RWPE2 (cell line): Measurements from ENCODE around the gene MTRFR.
A peak's percentile ranks its signal among the peaks of the same experiment; 100 is the strongest.

ENCODE experiments used
- ATAC-seq: fragments of 200-7000 bp; cut with Tn5 transposase; 3 replicates; pipeline ENCODE4 v1.9.1; 2021; ENCODE audit warnings: low read depth
- DNase-seq: peaks from one replicate; pipeline ENCODE4 v3.0.0-alpha.2; 2020; ENCODE audit warnings: low spot score
- H3K27ac ChIP-seq: fragments of 450-650 bp; 2 replicates; pipeline ENCODE4 v1.5.1; 2017; ENCODE audit warnings: mild to moderate bottlenecking; ENCODE audit not compliant: poor library complexity, severe bottlenecking
- H3K27me3 ChIP-seq: fragments of 250-450 bp; sonication (Bioruptor Pico); 2 replicates; pipeline ENCODE4 v1.5.1; 2021; ENCODE audit warnings: mild to moderate bottlenecking, moderate library complexity; ENCODE audit not compliant: insufficient read depth, poor library complexity, severe bottlenecking
- H3K36me3 ChIP-seq: fragments of 250-450 bp; sonication (Bioruptor Pico); 2 replicates; pipeline ENCODE4 v1.5.1; 2020; ENCODE audit warnings: low read depth, mild to moderate bottlenecking, moderate library complexity
- H3K4me1 ChIP-seq: fragments of 250-450 bp; sonication (Bioruptor Pico); 2 replicates; pipeline ENCODE4 v1.5.1; 2021; ENCODE audit warnings: mild to moderate bottlenecking, moderate library complexity; ENCODE audit not compliant: insufficient read depth, poor library complexity, severe bottlenecking
- H3K4me3 ChIP-seq: fragments of 250-450 bp; sonication (Bioruptor Pico); 2 replicates; pipeline ENCODE4 v1.5.1; 2021; ENCODE audit warnings: mild to moderate bottlenecking, moderate library complexity; ENCODE audit not compliant: severe bottlenecking
- H3K9me3 ChIP-seq: fragments of 250-450 bp; sonication (Bioruptor Pico); 2 replicates; pipeline ENCODE4 v1.5.1; 2021; ENCODE audit warnings: mild to moderate bottlenecking, moderate library complexity; ENCODE audit not compliant: severe bottlenecking
- CTCF ChIP-seq: fragments of 450-650 bp; IDR thresholded peaks from one replicate; pipeline ENCODE4 v1.5.1; 2017; ENCODE audit warnings: mild to moderate bottlenecking, moderate library complexity; ENCODE audit not compliant: poor library complexity, severe bottlenecking

The MTRFR gene

GRCh38 chr12:123223241-123223668 lies 10.0 kb upstream of the MTRFR start:
- no peak for DNase-seq
- peaks cover 74% of the 10 kb centered on the region for H3K36me3 ChIP-seq
- TF ChIP-seq CTCF, result no peak

GRCh38 chr12:123225443-123225842 lies 7.8 kb upstream of the MTRFR start:
- no peaks in the 10 kb centered on the region for H3K9me3 ChIP-seq
- H3K27ac ChIP-seq, result no peak overlapping the region
- peaks cover 60% of the 10 kb centered on the region for H3K36me3 ChIP-seq
- no peaks in the 10 kb centered on the region for H3K27me3 ChIP-seq
- H3K4me3 ChIP-seq, result no peak overlapping the region
- ATAC-seq, result no peak
- DNase-seq, result no peak
- H3K4me1 ChIP-seq, result peaks cover 7% of the 10 kb centered on the region
- no peak for TF ChIP-seq CTCF

More at GRCh38 chr12:123223241-123223668, 10.0 kb upstream of the MTRFR start:
- no peak for ATAC-seq
- no peaks in the 10 kb centered on the region for H3K27me3 ChIP-seq
- H3K9me3 ChIP-seq, result no peaks in the 10 kb centered on the region
- H3K27ac ChIP-seq, result no peak overlapping the region
- no peak overlapping the region for H3K4me3 ChIP-seq
- no peaks in the 10 kb centered on the region for H3K4me1 ChIP-seq

- ATAC-seq (no peak), DNase-seq (no peak)
- H3K27ac ChIP-seq, result no peak overlapping the region
- peaks cover 40% of the 10 kb centered on the region for H3K36me3 ChIP-seq
- H3K4me3 ChIP-seq, result no peak overlapping the region
- peaks cover 14% of the 10 kb centered on the region for H3K4me1 ChIP-seq
- no peak for TF ChIP-seq CTCF
- no peaks in the 10 kb centered on the region for H3K9me3 ChIP-seq
- no peaks in the 10 kb centered on the region for H3K27me3 ChIP-seq
Observed at GRCh38 chr12:123227581-123228258, 5.5 kb upstream of the MTRFR start.

- H3K27me3 ChIP-seq, result no peaks in the 10 kb centered on the region
- DNase-seq (no peak), ATAC-seq (no peak)
- H3K9me3 ChIP-seq, result no peaks in the 10 kb centered on the region
- peaks cover 14% of the 10 kb centered on the region for H3K4me1 ChIP-seq
- no peak overlapping the region for H3K4me3 ChIP-seq
- H3K36me3 ChIP-seq, result peaks cover 35% of the 10 kb centered on the region
- no peak overlapping the region for H3K27ac ChIP-seq
- TF ChIP-seq CTCF, result no peak
Observed at GRCh38 chr12:123229051-123229450, 4.2 kb upstream of the MTRFR start.

GRCh38 chr12:123231931-123232330 lies 1.3 kb upstream of the MTRFR start:
- Histone ChIP-seq H3K4me1 (peaks cover 21% of the 10 kb centered on the region), H3K27ac (peak overlapping the region; percentile 44)
- no peak for TF ChIP-seq CTCF

More at GRCh38 chr12:123231931-123232330, 1.3 kb upstream of the MTRFR start:
- no peak for ATAC-seq
- Histone ChIP-seq H3K27me3 (no peaks in the 10 kb centered on the region), H3K9me3 (no peaks in the 10 kb centered on the region), H3K4me3 (peak overlapping the region; percentile 56), H3K36me3 (peaks cover 35% of the 10 kb centered on the region)
- DNase-seq, result no peak
